Left ventricle myocardium inferior (tissue), 1 donor: ENCODE measurements around the gene LIG4. TPM values are rescaled to one million over a fixed set of nuclear protein-coding genes. Genes with fewer than 3 reads are reported as not detected.
A peak's percentile ranks its signal among the peaks of the same experiment; 100 is the strongest.
"Not testable (repeated sequence)": the region's sequence is repeated elsewhere in the genome, so short reads cannot be mapped to it uniquely, and the experiment has no call there.

Experiments used
- DNase-seq: peaks from one replicate; pipeline ENCODE4 v3.0.0-alpha.2; 2020
- H3K27ac ChIP-seq: fragments of 200-600 bp; replicated peaks from 2 replicates; pipeline ENCODE4 v1.8.0; 2021
- H3K27me3 ChIP-seq: fragments of 200-600 bp; 2 replicates; pipeline ENCODE4 v1.8.0; 2021; ENCODE audit warnings: low read depth
- H3K36me3 ChIP-seq: fragments of 200-600 bp; 2 replicates; pipeline ENCODE4 v1.8.0; 2021
- H3K4me1 ChIP-seq: fragments of 200-600 bp; 2 replicates; pipeline ENCODE4 v1.8.0; 2021
- H3K4me3 ChIP-seq: fragments of 200-600 bp; 2 replicates; pipeline ENCODE4 v1.8.0; 2021; ENCODE audit warnings: mild to moderate bottlenecking, moderate library complexity
- H3K9me3 ChIP-seq: fragments of 200-600 bp; replicated peaks from 2 replicates; pipeline ENCODE4 v1.8.0; 2021
- intact Hi-C: fragments of 100-400 bp; cut with micrococcal nuclease; formaldehyde crosslinking; loops from one replicate; pipeline ENCODE4 v1.11.0; 2022
- total RNA-seq: library from RNA; stranded (reverse); fragmentation: NEBNext Ultra II Directional; extraction: Animal tissue kit (Norgen Biotek cat#: 25700); gene quantifications from one replicate; pipeline ENCODE4 v1.2.1, GENCODE V29; 2021
- TF ChIP-seq, protein P1 (sequence below): fragments of 200-600 bp; IDR thresholded peaks from 2 replicates; pipeline ENCODE4 v1.8.0; 2021; ENCODE audit warnings: antibody characterized with exemption, mild to moderate bottlenecking, borderline replicate concordance
- donor health status: DM: no; HTN: yes; CAD: no; lungs with severe emphysema.

The LIG4 gene
- total RNA-seq, 1 donor from 2014 or later = 8.1 TPM

GRCh38 chr13:108218044-108218974, 3.0 kb upstream of the LIG4 start, which contains the start of gene ABHD13:
Gene ABHD13 (plus strand): TSS chr13:108218392. CDS start chr13:108229219, 10,827 bp downstream.
- H3K4me3 ChIP-seq = peak within 1 kb of the TSS; percentile 98
- no peaks in the 10 kb centered on the region for H3K27me3 ChIP-seq
- peak within 1 kb of the TSS; percentile 88 for H3K27ac ChIP-seq
- TF ChIP-seq, protein P1, sequence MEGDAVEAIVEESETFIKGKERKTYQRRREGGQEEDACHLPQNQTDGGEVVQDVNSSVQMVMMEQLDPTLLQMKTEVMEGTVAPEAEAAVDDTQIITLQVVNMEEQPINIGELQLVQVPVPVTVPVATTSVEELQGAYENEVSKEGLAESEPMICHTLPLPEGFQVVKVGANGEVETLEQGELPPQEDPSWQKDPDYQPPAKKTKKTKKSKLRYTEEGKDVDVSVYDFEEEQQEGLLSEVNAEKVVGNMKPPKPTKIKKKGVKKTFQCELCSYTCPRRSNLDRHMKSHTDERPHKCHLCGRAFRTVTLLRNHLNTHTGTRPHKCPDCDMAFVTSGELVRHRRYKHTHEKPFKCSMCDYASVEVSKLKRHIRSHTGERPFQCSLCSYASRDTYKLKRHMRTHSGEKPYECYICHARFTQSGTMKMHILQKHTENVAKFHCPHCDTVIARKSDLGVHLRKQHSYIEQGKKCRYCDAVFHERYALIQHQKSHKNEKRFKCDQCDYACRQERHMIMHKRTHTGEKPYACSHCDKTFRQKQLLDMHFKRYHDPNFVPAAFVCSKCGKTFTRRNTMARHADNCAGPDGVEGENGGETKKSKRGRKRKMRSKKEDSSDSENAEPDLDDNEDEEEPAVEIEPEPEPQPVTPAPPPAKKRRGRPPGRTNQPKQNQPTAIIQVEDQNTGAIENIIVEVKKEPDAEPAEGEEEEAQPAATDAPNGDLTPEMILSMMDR = no peak
- H3K9me3 ChIP-seq = no peaks in the 10 kb centered on the region
- H3K36me3 ChIP-seq = no peaks in the 10 kb centered on the region
- peak; percentile 89 for DNase-seq
- H3K4me1 ChIP-seq = peaks cover 86% of the 10 kb centered on the region
- intact Hi-C loops = no loop called here

DNA sequence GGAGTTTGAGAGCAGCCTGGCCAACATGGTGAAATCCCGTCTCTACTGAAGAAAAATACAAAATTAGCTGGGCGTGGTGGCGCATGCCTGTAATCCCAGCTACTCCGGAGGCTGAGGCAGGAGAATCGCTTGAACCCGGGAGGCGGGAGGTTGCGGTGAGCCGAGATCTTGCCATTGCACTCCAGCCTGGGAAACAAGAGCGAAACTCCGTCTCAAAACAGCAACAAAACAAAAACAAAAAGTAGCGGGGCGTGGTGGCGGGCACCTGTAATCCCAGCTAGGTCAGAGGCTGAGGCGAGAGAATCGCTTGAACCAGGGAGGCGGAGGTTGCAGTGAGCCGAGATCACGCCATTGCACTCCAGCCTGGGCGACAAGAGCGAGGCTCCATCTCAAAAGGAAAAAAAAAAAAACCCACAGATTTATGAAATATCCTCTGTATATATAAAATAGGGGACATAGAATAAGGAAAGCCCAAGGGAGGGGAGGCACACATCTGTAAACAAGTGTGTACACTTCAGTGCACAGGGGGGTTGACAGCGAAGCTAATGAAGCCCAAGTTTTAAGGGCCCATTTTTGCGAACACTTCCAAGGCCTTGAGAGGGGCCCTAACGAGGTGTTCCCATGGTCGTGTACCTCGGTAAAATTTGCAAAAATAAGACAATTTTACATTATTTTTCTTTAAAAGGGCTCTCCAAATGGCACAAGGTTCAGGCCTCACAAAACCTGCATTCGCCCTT, 2.1 kb upstream of the LIG4 start:
- H3K27me3 ChIP-seq, intact Hi-C loops, H3K9me3 ChIP-seq, H3K36me3 ChIP-seq, DNase-seq: not testable (repeated sequence)
- H3K27ac ChIP-seq = peak overlapping the region; percentile 88
- H3K4me1 ChIP-seq = peaks cover 79% of the 10 kb centered on the region
- peak overlapping the region; percentile 98 for H3K4me3 ChIP-seq

DNA sequence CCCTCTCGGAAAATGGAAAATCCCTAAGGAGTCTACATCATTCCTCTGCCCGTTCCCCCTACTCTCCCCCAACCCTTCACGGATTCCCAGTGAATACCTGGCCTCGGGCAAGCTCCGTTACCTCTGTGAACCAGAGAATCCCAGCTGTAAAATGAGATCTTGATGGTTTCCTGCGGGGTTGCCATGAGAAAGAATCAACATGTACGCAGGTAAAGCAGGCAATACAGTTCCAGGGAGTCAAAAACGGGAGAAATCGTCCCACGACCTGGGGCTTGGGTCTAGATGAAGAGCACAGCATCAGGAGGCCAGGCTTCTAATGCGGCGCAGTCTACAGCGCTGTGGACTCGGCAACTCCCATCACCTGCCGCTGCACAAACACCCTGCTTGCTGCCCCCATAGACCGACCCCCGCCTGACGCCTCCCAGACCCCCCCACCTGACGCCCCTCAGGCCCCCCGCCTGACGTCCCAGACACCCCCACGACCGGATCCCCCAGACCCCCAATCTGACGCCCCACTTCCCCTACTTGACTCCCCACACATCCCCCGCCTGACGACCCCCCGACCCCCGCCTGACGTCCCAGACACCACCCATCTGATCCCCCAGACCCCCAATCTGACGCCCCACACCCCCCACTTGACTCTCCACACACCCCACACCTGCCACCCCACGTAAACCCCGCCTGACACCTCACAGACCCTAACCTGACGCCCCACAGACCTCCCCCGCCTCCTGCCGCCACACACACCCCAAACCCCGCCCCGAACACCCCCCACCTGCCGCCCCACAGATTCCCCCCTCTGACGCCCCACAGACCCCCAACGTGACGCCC, 680 bp downstream of the LIG4 start:
- Histone ChIP-seq H3K27ac (peak overlapping the region; percentile 24), H3K4me1 (peaks cover 51% of the 10 kb centered on the region), H3K36me3 (peaks cover 19% of the 10 kb centered on the region), H3K4me3 (peak overlapping the region; percentile 60), H3K27me3 (no peaks in the 10 kb centered on the region), H3K9me3 (peaks cover 19% of the 10 kb centered on the region)
- TF ChIP-seq, protein P1 = no peak
- intact Hi-C loops = no loop called here
- no peak for DNase-seq

- peak overlapping the region; percentile 24 for H3K27ac ChIP-seq
- intact Hi-C loops = no loop called here
These were observed 1.4 kb downstream of the LIG4 start for GRCh38 chr13:108213946-108214345.

GRCh38 chr13:108212886-108213285, 2.5 kb downstream of the LIG4 start:
- DNase-seq = no peak
- Histone ChIP-seq H3K4me1 (peaks cover 36% of the 10 kb centered on the region), H3K36me3 (peaks cover 28% of the 10 kb centered on the region), H3K9me3 (peaks cover 35% of the 10 kb centered on the region), H3K4me3 (no peak overlapping the region), H3K27ac (no peak overlapping the region), H3K27me3 (no peaks in the 10 kb centered on the region)
- TF ChIP-seq, protein P1 = no peak
- intact Hi-C loops = no loop called here

More at GRCh38 chr13:108213946-108214345, 1.4 kb downstream of the LIG4 start:
- Histone ChIP-seq H3K36me3 (peaks cover 26% of the 10 kb centered on the region), H3K27me3 (no peaks in the 10 kb centered on the region), H3K4me3 (peak overlapping the region; percentile 60), H3K9me3 (peaks cover 26% of the 10 kb centered on the region), H3K4me1 (peaks cover 44% of the 10 kb centered on the region)
- DNase-seq = no peak
- TF ChIP-seq, protein P1 = no peak
